GM19468 (cell line): ENCODE results near the gene PRRC2B.
"Not testable (repeated sequence)": the region's sequence is repeated elsewhere in the genome, so short reads cannot be mapped to it uniquely, and the experiment has no call there.

Experiments
- ATAC-seq: cut with Tn5 transposase; IDR thresholded peaks from one replicate; pipeline ENCODE4 v1.9.1; 2021; ENCODE audit warnings: mild to moderate bottlenecking, moderate library complexity, moderate number of reproducible peaks; ENCODE audit not compliant: unreplicated experiment; ENCODE audit errors: extremely low read depth

The PRRC2B gene

DNA sequence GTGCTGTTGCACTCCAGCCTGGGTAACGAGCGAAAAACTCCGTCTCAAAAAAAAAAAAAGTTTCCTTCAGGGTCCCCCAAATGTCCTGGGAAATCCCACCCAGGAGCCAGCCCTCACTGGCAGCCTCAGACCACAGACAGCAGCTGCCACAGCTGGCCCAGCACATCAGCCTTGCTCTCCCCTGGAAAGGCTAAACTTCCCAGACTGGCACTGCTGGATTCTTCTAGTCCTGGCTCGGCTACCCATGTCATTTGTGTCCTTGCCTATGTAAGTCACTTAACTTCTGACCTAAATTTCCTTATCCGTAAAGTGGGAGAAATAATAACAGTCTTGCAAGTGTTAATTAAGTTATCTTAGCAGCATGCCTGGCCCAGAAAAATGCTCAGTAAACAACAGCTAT lies 8.6 kb upstream of the PRRC2B start:
- no peak for ATAC-seq

DNA sequence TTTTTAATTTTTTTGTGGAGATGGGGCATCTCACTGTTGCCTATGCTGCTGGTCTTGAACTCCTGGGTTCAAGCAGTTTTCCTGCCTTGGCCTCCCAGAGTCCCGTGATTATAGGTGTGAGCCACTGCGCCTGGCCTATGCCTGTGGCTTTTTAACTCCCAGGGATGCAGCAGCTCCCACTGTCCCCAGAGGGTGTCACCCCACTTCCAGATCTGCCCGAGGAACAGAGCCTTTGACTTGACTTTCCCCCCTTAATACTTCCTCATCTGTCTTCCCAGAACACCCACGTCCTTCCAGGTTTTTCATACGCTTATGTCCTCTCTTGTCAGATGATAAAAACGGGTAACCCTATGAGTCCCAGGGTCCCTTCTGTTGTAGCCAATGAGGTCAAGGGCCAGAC lies 7.6 kb upstream of the PRRC2B start:
- no peak for ATAC-seq

GRCh38 chr9:131387394-131387793 lies 6.5 kb upstream of the PRRC2B start:
- ATAC-seq: no peak

DNA sequence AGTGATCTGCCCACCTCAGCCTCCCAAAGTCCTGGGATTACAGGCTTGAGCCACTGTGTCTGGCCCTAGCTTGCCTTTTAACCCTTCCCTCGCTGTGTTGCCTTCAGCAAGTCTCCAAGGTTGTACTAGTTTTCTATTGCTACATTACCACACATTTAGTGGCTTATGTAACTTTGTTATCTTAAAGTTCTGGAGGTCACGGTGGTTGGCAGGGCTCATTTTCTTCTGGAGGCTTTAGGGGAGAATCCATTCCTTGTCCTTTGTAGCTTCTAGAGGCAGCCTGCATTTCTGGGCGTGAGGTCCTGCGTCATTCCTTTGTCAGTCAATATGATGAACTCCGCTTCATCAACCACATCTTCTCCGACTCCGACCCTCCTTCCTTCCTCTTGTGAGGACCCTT lies 2.9 kb upstream of the PRRC2B start:
- ATAC-seq: no peak

- ATAC-seq: no peak
Observed at GRCh38 chr9:131391504-131391903, 2.4 kb upstream of the PRRC2B start.

GRCh38 chr9:131394464-131395156 lies 724 bp downstream of the PRRC2B start:
- ATAC-seq: no peak

DNA sequence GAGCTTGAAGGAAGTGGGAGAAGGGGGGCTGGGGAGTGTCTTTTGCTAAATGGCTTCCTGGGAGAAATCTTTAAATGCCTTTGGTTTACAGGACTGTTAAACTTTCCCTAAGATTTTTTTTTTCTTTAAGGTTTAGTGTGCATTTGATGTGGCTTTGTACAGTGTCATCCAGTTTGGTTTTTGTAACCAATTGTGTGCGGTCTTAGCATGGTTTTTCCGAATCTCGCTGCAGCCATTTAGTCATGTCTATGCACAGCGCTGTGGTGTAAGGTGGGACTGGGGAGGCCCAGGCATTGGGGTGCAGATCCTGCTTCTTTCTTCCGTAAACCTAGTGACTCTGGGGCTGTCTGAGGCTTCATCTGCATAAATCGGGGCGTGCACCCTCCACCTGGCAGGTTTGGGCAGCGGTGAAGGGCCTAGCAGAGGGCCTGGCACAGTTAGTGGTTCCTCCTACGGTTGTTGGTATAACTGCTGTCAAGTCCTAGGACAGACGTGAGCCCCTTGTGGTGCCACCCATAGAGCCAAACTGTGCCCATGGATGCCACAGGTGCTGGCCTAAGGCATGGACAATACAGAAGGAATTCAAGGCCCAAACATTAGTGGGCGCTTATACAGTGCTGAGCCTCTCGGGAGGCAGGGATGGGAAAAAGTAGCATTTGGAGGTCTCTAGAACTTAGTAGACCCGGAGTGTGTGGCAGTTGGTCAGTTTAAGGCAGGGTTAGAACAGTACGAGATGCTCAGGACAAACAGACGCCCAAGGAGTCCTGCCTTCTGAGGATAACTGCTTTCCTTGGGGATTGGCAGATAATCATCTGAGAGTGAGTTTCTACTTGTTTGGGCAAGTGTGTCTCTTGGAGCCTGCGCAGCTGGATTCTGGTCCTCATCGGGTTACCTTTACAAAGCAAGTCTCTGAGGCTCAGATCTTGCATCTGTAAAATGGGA lies 1.5 kb downstream of the PRRC2B start:
- no peak for ATAC-seq

GRCh38 chr9:131396099-131396479 lies 2.2 kb downstream of the PRRC2B start:
- not testable (repeated sequence) for ATAC-seq

- ATAC-seq: no peak
Observed at GRCh38 chr9:131396626-131397025, 2.7 kb downstream of the PRRC2B start.

GRCh38 chr9:131397100-131397790 lies 3.4 kb downstream of the PRRC2B start:
- no peak for ATAC-seq

DNA sequence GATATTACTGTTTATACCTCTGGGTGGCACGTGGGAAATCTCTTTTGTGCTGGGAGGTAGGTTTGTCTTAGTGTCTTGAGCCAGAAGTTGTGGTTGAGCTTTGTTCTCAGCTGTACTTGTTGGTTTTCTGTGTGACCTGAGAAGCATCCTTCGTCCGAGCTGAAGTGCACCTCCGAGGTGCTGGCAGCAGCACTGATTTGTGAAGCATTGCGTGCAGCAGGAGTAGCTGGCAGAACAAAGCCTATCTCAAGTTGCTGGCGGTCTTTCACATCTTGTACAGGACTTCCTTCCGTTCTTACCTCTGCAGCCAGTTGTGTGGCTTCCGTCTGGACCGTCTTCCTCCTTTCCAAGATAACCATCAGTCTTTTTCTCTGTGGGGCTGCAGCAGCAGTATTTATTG lies 4.3 kb downstream of the PRRC2B start:
- no peak for ATAC-seq

DNA sequence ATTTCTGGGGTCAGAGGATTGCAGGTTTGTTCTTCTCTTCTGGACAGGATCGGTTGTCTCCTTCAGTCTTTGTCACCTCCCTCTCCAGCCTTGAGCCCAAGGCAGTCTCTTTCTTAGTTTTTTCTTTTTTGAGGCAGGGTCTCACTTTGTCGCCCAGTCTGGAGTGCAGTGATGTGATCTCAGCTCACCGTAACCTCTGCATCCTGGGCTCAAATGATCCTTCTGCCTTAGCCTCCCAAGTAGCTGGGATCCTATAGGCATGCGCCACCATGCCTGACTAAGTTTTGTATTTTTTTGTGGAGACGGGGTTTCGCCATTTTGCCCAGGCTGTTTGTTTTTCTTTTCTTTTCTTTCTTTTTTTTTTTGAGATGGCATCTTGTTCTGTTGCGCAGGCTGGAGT lies 6.1 kb downstream of the PRRC2B start:
- no peak for ATAC-seq

DNA sequence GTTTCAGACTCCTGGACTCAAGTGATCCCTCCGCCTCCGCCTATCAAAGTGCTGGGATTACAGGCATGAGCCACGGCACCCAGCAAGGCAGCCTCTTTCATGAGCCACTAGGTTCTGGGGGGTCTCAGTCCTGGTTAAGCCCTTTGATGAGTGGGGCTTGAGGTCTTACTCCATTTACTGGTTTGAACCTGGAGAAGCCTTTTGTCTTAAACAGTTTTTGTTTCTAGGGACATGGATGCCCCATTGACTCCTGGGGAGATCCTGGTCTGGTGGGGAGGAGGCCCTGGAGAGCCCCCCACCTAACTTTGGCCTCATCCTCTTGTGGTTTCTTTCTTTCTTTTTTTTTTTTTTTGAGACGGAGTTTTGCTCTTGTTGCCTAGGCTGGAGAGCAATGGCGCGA lies 6.7 kb downstream of the PRRC2B start:
- ATAC-seq: no peak

DNA sequence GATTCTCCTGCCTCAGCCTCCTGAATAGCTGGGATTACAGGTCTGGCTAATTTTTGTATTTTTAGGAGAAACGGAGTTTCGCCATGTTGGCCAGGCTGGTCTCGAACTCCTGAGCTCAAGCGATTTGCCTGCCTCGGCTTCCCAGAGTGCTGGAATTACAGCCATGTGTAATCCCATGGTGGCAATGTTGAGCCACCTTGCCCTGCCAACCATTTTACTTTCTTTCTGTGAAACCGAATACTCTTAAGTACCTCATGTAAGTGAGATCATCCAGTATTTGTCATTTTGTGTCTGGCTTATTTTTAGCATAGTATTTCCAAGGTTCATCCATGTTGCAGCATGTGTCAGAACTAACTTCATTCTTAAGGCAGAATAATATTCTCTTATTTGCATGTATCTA lies 8.2 kb downstream of the PRRC2B start:
- ATAC-seq: no peak

GRCh38 chr9:131402738-131403492 lies 9.0 kb downstream of the PRRC2B start:
- ATAC-seq: no peak

DNA sequence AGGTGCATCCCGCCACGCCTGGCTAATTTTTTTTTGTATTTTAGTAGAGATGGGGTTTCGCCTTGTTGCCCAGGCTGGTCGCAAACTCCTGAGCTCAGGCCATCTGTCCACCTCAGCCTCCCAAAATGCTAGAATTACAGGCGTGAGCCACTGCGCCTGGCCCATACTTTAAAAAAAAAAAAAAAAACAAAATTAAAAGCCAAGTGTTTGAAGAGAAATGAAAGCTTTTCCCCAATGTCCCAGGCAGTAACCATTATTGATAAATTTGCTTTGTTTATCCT lies 9.5 kb downstream of the PRRC2B start:
- no peak for ATAC-seq

- no peak for ATAC-seq
Observed at GRCh38 chr9:131404581-131404980, 10.7 kb downstream of the PRRC2B start.

GRCh38 chr9:131404987-131405386 lies 11.1 kb downstream of the PRRC2B start:
- no peak for ATAC-seq

- ATAC-seq: no peak
Observed at GRCh38 chr9:131405428-131405827, 11.5 kb downstream of the PRRC2B start.

- no peak for ATAC-seq
Observed at GRCh38 chr9:131405858-131406537, 12.1 kb downstream of the PRRC2B start.
